ENCODE data around the gene NTF4. TPM values are rescaled to one million over a fixed set of nuclear protein-coding genes. Genes with fewer than 3 reads are reported as not detected.

The NTF4 gene
- total and polyA plus RNA-seq, 2 of the 13 experiments (the other 11 are each of a cell fraction or from before 2014, with no cell fraction given), result not detected

GRCh38 chr19:49085020-49085867 is 20.6 kb upstream of the NTF4 start, which contains the start of gene SNRNP70 (continued):
- TF ChIP-seq ZNF446 (CRISPR knock-in tag; IDR thresholded peaks at IDR 0.05) (no peak), IRF2 (CRISPR knock-in tag; IDR thresholded peaks at IDR 0.05) (no peak), GMEB1 (CRISPR knock-in tag; IDR thresholded peaks at IDR 0.05; ENCODE audit: borderline replicate concordance) (peak; percentile 69; the same call in 1 of the 2 replicates), ETV5 (CRISPR knock-in tag; IDR thresholded peaks at IDR 0.05; ENCODE audit: borderline replicate concordance) (peak; percentile 12; the same call in 1 of the 2 replicates), ZNF709 (CRISPR knock-in tag; IDR thresholded peaks at IDR 0.05) (0 out of 2 replicates have a peak, but pooled peaks have one; percentile 49), CREBL2 (CRISPR knock-in tag; IDR thresholded peaks at IDR 0.05; ENCODE audit: borderline replicate concordance) (no peak), JUN (CRISPR knock-in tag; IDR thresholded peaks at IDR 0.05) (peak; percentile 53; the same call in 1 of the 2 replicates), SOX6 (IDR thresholded peaks at IDR 0.05) (no peak), SOX6 (CRISPR knock-in tag; IDR thresholded peaks at IDR 0.05) (peak; percentile 67), PRPF4 (IDR thresholded peaks at IDR 0.05; ENCODE audit: low read depth, low read length, poor library complexity, severe bottlenecking) (no peak), ARID2 (CRISPR knock-in tag; IDR thresholded peaks at IDR 0.05; ENCODE audit: borderline replicate concordance) (no peak), ZNF12 (CRISPR knock-in tag; IDR thresholded peaks at IDR 0.05) (peak; percentile 21; the same call in 1 of the 2 replicates), HNRNPUL1 (IDR thresholded peaks at IDR 0.05; ENCODE audit: low read depth, low read length) (peak; percentile 71; the same call in 1 of the 2 replicates), RFX5 (IDR thresholded peaks at IDR 0.05; ENCODE audit: low read depth, low read length) (no peak), FUBP1 (CRISPR knock-in tag; IDR thresholded peaks at IDR 0.05; ENCODE audit: borderline replicate concordance) (no peak), RNF2 (conservative IDR thresholded peaks at IDR 0.05; ENCODE audit: low read depth) (peak; percentile 75; the same call in 1 of the 2 replicates), POLR2A (IDR thresholded peaks at IDR 0.05; ENCODE audit: insufficient read depth in 1 of 2, low read depth in 2 of 2, low read length in 2 of 2) (peak; percentile 93 to 94), ZFYVE20 (CRISPR knock-in tag; IDR thresholded peaks at IDR 0.05; ENCODE audit: borderline replicate concordance, low read depth) (0 out of 2 replicates have a peak, but pooled peaks have one; percentile 66), SAFB2 (CRISPR knock-in tag; IDR thresholded peaks at IDR 0.05; ENCODE audit: borderline replicate concordance, low read depth) (peak; percentile 83; the same call in 1 of the 2 replicates), ZNF225 (CRISPR knock-in tag; IDR thresholded peaks at IDR 0.05) (no peak), ONECUT2 (CRISPR knock-in tag; IDR thresholded peaks at IDR 0.05) (peak; percentile 48), YEATS4 (CRISPR knock-in tag; IDR thresholded peaks at IDR 0.05; ENCODE audit: borderline replicate concordance) (peak; percentile 98), MTF2 (CRISPR knock-in tag; IDR thresholded peaks at IDR 0.05; ENCODE audit: borderline replicate concordance) (no peak), ZNF800 (CRISPR knock-in tag; IDR thresholded peaks at IDR 0.05) (0 out of 2 replicates have a peak, but pooled peaks have one; percentile 57)

All from HepG2 (cell line).